Suprapubic skin (tissue), 4 donors: ENCODE measurements around the gene MAPK12. TPM values are rescaled to one million over a fixed set of nuclear protein-coding genes. Genes with fewer than 3 reads are reported as not detected.
"Not testable (repeated sequence)": the region's sequence is repeated elsewhere in the genome, so short reads cannot be mapped to it uniquely, and the experiment has no call there.

ENCODE experiments used
- DNase-seq, 2 donors: peaks; one replicate each; pipeline ENCODE4 v3.0.0-alpha.2; 2019; ENCODE audit warnings: low spot score in 2 of 2
- H3K27ac ChIP-seq: fragments of 200-600 bp; sonication (generic); one replicate; pipeline ENCODE4 v1.5.1; 2019
- H3K27me3 ChIP-seq: fragments of 200-600 bp; sonication (generic); one replicate; pipeline ENCODE4 v1.5.1; 2019
- H3K36me3 ChIP-seq: fragments of 200-600 bp; sonication (generic); one replicate; pipeline ENCODE4 v1.5.1; 2019
- H3K4me1 ChIP-seq: fragments of 200-600 bp; sonication (generic); one replicate; pipeline ENCODE4 v1.5.1; 2019
- H3K4me3 ChIP-seq: fragments of 200-600 bp; sonication (generic); one replicate; pipeline ENCODE4 v1.5.1; 2019; ENCODE audit warnings: mild to moderate bottlenecking
- H3K9me3 ChIP-seq: fragments of 200-600 bp; sonication (generic); one replicate; pipeline ENCODE4 v1.5.1; 2019
- EP300 ChIP-seq: sonication (generic); formaldehyde crosslinking; IDR thresholded peaks from one replicate; pipeline ENCODE4 v1.6.1; 2017; ENCODE audit warnings: antibody characterized with exemption
- POLR2A ChIP-seq, 2 donors: fragments of 450-650 bp; IDR thresholded peaks; one replicate each; pipeline ENCODE4 v1.6.1; 2017; ENCODE audit warnings: antibody characterized with exemption in 2 of 2, mild to moderate bottlenecking in 2 of 2, moderate library complexity in 2 of 2
- POLR2AphosphoS5 ChIP-seq, 3 donors: sonication (generic); formaldehyde crosslinking; IDR thresholded peaks; one replicate each; pipeline ENCODE4 v1.6.1; 2017; ENCODE audit warnings: antibody characterized with exemption in 3 of 3
- WGBS: methylation state at CpG from one replicate; pipeline ENCODE4 v1.1.5; 2018; 5-methylcytosine and 5-hydroxymethylcytosine counted together
- total RNA-seq, 4 donors: library from RNA; depleted of rRNA; stranded (reverse); fragments of >200 nt; gene quantifications; one replicate each; pipeline ENCODE4 v1.1.0, GENCODE V29; 2016
- TF ChIP-seq, protein P1 (sequence below), 2 donors: fragments of 200-600 bp in 1 of 2; fragments of 450-650 bp in 1 of 2; sonication (generic) in 1 of 2; IDR thresholded peaks; one replicate each; pipeline ENCODE4 v1.5.1; 2016 to 2019; ENCODE audit warnings: antibody characterized with exemption in 2 of 2, mild to moderate bottlenecking in 1 of 2, moderate library complexity in 1 of 2

Gene MAPK12
- total RNA-seq, 4 donors from 2014 or later, result 1.3 to 5.7 (median 3.3) TPM

- Histone ChIP-seq H3K4me3 (no peak overlapping the region), H3K9me3 (no peaks in the 10 kb centered on the region), H3K4me1 (peaks cover 41% of the 10 kb centered on the region), H3K27ac (no peak overlapping the region), H3K36me3 (peaks cover 46% of the 10 kb centered on the region), H3K27me3 (no peaks in the 10 kb centered on the region)
- 26% methylated on average over 5 of the region's 7 CpGs for WGBS
- no peak for TF ChIP-seq POLR2A (IDR thresholded peaks at IDR 0.05)
- TF ChIP-seq, protein P1, sequence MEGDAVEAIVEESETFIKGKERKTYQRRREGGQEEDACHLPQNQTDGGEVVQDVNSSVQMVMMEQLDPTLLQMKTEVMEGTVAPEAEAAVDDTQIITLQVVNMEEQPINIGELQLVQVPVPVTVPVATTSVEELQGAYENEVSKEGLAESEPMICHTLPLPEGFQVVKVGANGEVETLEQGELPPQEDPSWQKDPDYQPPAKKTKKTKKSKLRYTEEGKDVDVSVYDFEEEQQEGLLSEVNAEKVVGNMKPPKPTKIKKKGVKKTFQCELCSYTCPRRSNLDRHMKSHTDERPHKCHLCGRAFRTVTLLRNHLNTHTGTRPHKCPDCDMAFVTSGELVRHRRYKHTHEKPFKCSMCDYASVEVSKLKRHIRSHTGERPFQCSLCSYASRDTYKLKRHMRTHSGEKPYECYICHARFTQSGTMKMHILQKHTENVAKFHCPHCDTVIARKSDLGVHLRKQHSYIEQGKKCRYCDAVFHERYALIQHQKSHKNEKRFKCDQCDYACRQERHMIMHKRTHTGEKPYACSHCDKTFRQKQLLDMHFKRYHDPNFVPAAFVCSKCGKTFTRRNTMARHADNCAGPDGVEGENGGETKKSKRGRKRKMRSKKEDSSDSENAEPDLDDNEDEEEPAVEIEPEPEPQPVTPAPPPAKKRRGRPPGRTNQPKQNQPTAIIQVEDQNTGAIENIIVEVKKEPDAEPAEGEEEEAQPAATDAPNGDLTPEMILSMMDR (IDR thresholded peaks at IDR 0.05), result peak in 1 of 2 donors; percentile 33
- no peak for DNase-seq
Observed at GRCh38 chr22:50274311-50274710, 12.8 kb upstream of the MAPK12 start.

DNA sequence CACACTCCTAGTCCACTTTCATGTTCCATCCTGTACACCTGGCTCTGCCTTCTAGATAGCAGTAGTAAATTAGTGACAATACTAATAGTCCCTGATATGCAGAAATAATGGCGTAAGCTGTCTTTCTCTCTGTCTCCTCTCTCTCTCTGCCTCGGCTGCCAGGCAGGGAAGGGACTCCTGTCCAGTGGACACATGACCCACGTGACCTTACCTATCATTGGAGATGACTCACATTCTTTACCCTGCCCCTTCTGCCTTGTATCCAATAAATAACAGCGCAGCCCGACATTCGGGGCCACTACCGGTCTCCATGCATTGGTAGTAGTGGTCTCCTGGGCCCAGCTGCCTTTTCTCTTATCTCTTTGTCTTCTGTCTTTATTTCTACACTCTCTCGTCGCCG lies 12.3 kb upstream of the MAPK12 start:
- not testable (repeated sequence) for H3K9me3 ChIP-seq, DNase-seq, H3K27me3 ChIP-seq, H3K4me3 ChIP-seq, H3K27ac ChIP-seq
- WGBS, result 78% methylated on average over 10 of the region's 10 CpGs
- Histone ChIP-seq H3K36me3 (peaks cover 40% of the 10 kb centered on the region), H3K4me1 (peaks cover 47% of the 10 kb centered on the region)

GRCh38 chr22:50273352-50273751 lies 11.9 kb upstream of the MAPK12 start:
- Histone ChIP-seq H3K4me1 (peaks cover 51% of the 10 kb centered on the region), H3K36me3 (peaks cover 36% of the 10 kb centered on the region)
- H3K27me3 ChIP-seq, H3K4me3 ChIP-seq, H3K9me3 ChIP-seq, H3K27ac ChIP-seq, DNase-seq: not testable (repeated sequence)
- WGBS, result 83% methylated on average over 1 of the region's 11 CpGs

DNA sequence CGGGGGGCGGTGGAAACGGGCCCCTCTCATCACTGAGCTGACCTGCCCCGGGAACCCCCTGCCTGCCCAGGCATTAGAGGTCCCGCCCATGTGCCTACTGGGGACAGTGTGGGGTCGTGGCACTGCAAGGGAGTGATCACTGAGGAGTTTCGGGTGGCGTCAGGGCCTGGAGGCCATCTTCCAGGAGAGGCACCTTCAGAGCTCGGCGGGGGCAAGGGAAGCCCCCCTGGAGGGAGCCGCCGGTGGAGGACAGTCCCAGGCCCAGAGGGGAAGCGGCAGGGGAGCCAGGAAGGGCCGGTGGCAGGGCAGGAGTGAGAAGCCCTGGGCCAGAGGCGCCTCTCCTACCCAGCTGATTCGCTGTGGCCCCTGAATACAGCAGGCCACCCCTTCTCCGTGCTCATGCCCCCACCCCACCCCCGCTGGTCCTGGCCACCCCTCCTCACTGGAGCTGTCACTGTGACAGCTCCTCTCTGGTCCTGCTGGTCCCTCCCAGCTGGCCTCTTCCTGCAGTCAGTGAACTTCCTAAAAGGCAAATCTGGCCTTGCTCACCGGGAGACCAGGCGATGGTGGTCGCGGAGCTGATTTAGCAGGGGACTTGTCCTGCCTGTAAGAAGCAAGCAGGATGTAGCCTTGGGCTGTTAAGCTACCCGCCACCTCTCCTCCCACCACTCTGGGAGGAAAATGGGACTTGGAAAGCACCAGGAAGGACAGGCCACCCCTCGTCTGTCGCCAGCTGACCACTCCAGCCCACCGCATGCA lies 10.7 kb upstream of the MAPK12 start:
- TF ChIP-seq POLR2A (IDR thresholded peaks at IDR 0.05), result no peak
- no peak for TF ChIP-seq EP300
- Histone ChIP-seq H3K27me3 (peaks cover 3% of the 10 kb centered on the region), H3K4me3 (peak overlapping the region; percentile 63), H3K9me3 (no peaks in the 10 kb centered on the region), H3K4me1 (peaks cover 62% of the 10 kb centered on the region), H3K27ac (no peak overlapping the region), H3K36me3 (peaks cover 25% of the 10 kb centered on the region)
- WGBS, result 55% methylated on average over 11 of the region's 26 CpGs
- DNase-seq, result no peak

DNA sequence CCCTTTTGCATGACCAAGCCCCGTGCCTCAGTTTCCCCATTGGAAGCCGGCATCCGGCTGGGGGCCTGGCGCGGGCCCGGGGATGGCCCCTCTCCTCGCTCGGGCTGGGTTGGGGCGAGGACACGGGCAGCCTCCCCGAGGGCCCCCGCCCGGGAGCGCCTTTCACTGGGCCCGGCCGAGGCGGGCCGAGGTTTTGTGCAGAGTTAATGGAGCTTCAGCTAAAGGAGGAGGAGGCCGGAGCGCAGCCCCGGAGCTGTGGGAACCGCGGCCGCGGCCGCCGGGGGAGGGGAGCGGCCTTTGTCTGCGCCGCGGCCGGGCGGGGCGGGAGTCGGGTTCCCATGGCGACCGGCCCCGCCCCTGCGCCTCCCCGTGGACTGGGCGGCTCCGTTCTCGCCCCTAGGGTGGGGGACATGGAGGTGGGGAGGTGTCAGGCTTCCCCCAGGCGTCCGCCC lies 10.1 kb upstream of the MAPK12 start:
- TF ChIP-seq, protein P1 (IDR thresholded peaks at IDR 0.05), result no peak
- TF ChIP-seq POLR2AphosphoS5 (IDR thresholded peaks at IDR 0.05) (no peak), POLR2A (IDR thresholded peaks at IDR 0.05) (no peak), EP300 (no peak)
- WGBS, result 0% methylated on average over 14 of the region's 45 CpGs
- Histone ChIP-seq H3K9me3 (no peaks in the 10 kb centered on the region), H3K4me1 (peaks cover 64% of the 10 kb centered on the region), H3K36me3 (peaks cover 18% of the 10 kb centered on the region), H3K27ac (no peak overlapping the region), H3K4me3 (peak overlapping the region; percentile 63), H3K27me3 (peaks cover 10% of the 10 kb centered on the region)
- no peak for DNase-seq

DNA sequence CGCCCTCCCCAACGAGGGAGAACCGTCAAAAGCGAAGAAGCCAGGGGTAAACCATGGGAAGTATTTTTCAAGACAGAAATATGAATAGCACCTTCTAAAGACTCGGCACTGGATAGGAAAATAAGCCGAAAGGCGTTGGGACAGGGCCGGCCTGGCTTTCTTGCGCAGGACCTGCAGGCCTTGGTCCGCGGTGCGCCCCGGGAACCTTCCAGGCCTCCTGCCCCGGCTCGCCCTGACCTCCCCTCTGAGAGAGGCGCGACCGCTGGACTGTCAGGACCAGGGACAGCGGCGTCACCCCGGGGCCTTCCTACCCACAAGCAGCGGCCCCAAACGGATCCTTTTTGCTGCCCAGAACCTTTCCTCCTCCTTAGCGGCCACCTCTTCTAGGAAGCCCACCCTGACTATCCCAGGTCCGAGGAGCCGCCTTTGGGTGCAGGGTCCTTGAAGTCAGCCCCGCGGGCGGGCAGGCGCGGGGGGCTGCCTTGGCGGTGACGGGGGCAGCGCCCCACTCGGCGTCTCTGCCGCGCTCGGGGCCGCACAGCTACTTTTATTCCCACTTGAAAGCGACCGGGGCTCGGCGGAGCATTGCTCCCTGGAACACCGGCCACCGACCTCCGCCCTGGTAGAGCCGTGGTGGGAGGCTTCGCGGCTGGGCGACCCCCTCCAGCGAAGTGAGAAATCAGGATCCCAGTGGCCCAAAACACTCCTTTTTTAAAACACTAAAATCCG lies 9.3 kb upstream of the MAPK12 start:
- Histone ChIP-seq H3K4me3 (peak overlapping the region; percentile 63), H3K36me3 (peaks cover 11% of the 10 kb centered on the region), H3K9me3 (no peaks in the 10 kb centered on the region), H3K27ac (peak overlapping the region; percentile 29), H3K27me3 (peaks cover 12% of the 10 kb centered on the region), H3K4me1 (peaks cover 64% of the 10 kb centered on the region)
- TF ChIP-seq EP300 (no peak), POLR2A (IDR thresholded peaks at IDR 0.05) (no peak), POLR2AphosphoS5 (IDR thresholded peaks at IDR 0.05) (no peak)
- TF ChIP-seq, protein P1 (IDR thresholded peaks at IDR 0.05), result no peak
- 3% methylated on average over 29 of the region's 53 CpGs for WGBS
- DNase-seq, result peak in 1 of 2 donors; percentile 89
